ENCODE measurements around the gene ZNF488.

ZNF488 gene, protein sequence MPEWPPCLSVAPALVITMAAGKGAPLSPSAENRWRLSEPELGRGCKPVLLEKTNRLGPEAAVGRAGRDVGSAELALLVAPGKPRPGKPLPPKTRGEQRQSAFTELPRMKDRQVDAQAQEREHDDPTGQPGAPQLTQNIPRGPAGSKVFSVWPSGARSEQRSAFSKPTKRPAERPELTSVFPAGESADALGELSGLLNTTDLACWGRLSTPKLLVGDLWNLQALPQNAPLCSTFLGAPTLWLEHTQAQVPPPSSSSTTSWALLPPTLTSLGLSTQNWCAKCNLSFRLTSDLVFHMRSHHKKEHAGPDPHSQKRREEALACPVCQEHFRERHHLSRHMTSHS

DNA sequence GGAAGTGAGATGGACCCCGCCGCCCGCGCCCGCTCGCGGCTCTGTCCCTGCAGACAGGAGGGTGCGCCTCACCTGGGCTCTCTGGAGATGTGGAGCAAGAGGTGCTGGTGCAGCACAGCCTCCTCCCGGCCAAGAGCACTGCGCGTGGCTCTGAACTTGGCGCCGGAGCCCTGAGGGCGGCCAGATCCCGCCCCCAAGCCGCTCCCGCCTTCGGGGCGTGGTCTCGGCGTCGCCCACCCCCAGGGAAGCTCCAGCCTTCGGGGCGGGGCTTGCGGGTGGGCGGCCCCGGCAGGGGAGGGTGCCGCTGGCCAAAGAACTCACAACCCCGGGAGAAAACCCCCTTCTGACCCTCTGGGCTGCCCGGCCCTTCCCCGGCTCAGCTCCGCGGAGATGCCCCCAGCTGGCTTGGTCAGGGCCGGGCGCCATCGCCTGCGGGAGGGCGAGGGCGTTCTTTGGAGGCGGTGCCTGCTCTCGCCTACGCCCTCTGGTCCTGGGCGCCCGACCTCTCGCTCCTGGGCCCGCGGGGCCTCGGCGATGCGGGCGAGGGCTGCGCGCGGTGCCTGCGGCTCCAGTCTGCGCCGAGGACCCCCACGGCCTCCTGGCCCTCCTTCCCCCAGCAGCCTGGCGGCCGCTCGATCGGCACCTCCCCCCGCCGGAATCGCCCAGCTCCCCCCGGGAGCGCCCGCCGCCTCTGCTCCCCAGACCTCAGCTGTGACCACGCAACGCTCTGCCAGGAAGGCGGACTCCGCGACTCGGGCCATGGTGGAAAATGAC is at the start of gene ZNF488:
TSS of gene ZNF488 (minus strand) at position 146 of the 774 bp plus-strand sequence. CDS start 15,464 bp downstream, outside the sequence.
- DNase-seq (ENCODE audit: low spot score) = peak; percentile 84

DNA sequence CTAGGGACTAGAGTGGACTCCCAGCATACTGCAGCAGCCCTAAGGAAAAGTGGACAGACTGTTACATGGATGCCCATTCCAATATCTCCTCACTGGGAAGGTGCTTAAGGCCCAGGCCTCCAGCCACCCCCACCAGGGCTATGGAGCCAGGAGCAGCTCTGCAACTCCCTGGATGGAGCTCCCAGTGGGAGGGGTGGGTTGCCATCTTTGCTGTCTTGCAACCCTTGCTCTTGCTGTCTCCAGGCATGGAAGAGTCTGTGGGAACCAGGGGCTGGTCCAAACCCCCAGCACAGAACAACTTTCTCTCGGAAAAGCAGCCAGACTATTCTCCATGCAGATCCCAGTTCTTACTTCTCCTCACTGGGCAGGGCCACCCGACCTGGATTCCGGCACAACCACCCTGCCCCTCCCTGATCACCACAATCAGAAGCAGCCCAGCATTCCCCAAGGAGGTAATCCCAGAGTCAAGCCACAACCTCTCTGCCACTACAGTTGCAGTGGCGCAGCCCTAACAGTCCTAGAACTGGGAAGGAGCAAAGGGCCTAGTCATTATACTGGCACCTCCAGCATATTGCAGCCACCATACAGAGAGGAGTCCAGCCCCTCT is 41.8 kb upstream of the ZNF488 start:
- DNase-seq (ENCODE audit: low spot score) = no peak

DNA sequence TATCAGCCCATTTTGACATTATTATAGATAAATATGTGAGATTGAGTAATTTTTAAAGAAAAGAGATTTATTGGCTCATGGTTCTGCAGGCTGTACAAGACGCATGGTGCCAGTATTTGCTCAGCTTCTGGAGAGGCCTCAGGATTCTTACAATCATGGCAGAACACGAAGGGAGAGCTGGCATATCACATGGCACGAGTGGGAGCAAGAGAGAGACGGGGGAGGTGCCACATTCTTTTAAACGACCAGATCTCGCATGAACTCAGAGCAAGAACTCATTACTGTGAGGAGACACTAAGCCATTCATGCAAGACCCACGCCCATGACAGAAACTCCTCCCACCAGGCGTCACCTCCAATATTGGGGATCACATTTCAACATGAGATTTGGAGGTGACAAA is 40.1 kb upstream of the ZNF488 start:
- no peak for DNase-seq (ENCODE audit: low spot score)

DNA sequence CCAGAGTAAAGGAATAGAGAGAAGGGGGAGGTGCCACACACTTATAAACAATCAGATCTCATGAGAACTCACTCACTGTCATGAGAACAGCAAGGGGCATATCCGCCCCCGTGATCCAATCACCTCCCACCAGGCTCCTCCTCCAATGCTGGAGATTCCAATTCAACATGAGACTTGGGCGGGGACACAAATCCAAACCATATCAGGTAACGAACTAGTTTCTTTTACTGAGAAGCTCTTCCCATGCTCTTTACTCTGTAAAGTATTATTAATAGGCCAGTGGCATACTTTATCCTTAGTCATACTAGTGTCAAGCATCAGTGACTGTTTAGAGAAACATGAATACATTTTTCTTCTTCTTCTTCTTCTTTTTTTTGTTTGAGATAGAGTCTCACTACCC is 39.4 kb upstream of the ZNF488 start:
- DNase-seq (ENCODE audit: low spot score) = no peak

DNA sequence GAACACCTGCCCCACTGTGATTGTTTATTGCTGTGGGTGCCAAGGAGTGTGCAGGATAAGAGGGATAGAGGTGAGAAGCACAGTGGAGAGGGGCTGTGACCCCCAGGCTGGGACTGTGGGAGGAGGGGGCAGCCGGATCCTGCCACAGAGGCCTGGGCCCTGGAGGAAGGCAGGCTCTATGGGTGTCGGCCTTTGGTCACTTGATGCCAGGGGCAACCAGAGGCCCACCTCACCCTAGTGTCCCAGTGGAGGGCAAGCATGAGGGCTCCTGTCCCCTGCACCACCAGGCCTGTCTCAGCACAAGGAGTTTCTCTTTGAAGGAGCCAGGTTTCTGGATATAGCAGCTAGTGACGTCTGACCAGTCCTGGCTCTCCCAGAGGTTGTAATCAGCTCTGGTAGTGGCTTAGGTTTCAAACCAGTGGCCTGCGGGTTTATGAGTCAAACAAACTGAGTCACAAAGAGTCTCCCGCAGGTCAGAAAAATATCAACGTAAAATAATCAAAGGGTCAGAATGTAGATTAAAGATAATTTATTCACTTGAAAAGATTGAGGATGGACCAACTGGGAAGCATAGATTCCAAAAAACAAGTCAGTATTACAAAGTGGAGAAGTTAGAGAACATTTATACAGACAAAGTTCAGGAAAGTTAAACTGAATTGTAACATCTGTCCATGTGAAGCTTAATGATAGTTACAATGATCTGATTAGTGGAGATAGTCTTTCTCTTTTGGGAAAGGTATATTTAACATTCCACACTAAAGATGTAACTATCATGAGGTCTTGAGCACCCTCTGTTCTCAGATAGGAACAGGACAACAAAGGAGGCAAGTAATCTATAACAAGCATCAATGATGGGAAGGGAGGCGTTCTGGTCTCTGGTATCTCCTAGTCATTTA is 37.2 kb upstream of the ZNF488 start:
- no peak for DNase-seq (ENCODE audit: low spot score)

DNA sequence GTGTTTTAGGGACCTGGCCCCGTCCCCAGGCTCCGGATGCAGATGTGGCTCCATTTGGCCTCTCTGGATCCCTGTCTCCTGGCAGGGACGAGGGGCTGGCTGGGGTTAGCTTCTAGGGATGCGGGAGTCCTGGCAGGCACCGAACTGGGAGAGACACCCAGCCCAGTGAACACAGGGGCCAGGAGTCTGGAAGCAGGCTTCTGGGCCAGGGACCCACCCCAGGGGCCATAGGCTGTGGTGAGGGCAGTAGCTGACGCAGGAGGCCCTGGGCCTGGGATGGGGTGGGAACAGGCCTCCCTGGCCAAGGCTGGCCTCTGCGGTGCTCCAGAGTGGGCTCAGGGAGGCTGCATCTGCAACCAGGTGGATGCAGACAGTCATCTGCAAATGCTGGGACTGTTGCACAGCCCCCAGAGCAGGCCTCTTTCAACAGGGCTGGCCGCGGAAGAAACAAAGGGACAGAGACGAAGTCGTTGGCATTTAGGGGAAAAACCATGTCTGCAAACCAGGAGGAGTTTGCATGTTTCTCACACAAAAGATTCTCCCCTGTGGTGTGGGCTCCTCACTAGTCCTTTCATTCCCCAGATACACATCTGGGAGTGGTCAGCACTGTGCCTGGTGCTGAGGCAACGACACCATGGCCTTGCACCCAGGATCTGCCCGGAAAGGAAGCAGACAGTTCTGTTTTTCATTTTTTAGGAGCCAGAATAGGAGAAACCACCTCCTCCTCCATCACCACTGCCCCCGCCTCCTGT is 36.4 kb upstream of the ZNF488 start:
- no peak for DNase-seq (ENCODE audit: low spot score)

DNA sequence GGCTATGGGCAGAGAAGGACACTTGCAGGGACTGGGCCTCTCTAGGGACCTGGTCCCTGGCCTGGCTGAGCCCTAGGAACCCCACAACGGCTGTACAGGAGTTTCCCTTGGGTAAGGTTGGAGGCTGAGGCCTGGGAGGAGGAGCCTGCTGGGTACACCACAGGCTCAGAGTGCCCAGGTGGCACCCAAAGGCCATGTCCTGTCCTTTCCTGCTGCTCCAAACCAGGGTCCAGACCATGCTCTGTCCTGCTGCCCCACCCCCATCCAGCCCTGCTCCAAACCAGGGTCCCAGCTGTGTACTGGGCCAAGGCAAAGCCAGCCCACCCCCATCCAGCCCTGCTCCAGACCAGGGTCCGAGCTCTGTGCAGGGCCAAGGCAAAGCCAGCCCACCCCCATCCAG is 35.3 kb upstream of the ZNF488 start:
- no peak for DNase-seq (ENCODE audit: low spot score)

DNA sequence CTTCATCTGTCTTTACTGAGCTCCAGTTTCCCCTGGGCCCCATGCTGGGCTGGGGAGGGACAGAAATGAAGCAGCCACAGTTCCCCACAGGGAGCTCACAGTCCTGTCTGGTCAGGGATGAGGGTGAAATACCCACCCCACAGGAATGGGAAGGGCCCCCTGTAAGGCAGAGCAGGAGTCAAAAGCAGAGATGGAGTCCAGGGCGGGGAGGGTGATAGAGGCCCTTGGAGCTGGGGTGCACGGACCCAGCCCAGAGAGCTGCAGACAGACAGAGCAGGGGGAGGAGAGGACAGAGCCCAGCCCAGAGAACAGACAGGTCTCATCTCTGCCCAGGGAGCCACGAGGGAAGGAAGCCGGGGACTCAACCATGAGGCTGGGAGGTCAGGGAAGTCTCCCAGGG is 34.9 kb upstream of the ZNF488 start:
- no peak for DNase-seq (ENCODE audit: low spot score)

DNA sequence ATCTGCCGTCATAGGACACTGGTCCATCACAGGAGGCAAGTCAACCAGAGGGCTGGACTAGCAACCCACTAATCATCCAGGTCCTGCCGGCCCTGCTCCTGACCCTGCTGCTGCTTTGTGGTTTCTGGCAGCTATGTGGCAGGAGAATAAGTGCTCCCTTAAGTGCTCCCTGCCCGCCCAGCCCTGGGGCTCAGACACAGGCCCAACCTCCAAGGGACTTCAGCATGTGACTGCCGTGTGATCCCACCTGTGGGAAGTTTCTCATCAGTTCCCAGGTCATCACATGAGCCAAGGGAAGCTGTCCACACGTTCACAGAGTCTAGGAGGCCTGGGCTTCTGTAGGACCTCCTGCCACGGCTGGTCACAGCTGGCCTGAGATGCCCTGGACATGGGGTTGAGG is 34.2 kb upstream of the ZNF488 start:
- DNase-seq (ENCODE audit: low spot score) = no peak

DNA sequence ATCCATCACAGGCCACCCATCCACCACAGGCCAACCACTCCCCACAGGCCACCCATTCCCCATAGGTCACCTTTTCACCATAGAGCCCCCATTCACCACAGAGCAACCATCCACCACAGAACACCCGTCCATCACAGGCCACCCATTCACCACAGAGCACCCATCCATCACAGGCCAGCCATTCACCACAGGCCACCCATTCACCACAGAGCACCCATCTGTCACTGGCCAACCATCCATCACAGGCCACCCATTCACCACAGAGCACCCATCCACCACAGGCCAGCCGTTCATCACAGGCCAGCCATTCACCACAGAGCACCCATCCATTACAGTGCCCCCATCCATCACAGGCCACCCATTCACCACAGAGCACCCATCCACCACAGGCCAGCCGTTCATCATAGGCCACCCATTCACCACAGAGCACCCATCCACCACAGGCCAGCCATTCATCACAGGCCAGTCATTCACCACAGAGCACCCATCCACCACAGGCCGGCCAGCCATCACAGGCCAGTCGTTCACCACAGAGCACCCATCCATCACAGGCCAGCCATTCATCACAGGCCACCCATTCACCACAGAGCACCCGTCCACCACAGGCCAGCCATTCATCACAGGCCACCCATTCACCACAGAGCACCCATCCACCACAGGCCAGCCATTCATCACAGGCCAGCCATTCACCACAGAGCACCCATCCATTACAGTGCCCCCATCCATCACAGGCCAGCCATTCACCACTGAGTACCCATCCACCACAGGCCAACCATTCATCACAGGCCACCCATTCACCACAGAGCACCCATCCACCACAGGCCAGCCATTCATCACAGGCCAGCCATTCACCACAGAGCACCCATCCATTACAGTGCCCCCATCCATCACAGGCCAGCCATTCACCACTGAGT is 32.5 kb upstream of the ZNF488 start:
- peak; percentile 52 for DNase-seq (ENCODE audit: low spot score)

DNA sequence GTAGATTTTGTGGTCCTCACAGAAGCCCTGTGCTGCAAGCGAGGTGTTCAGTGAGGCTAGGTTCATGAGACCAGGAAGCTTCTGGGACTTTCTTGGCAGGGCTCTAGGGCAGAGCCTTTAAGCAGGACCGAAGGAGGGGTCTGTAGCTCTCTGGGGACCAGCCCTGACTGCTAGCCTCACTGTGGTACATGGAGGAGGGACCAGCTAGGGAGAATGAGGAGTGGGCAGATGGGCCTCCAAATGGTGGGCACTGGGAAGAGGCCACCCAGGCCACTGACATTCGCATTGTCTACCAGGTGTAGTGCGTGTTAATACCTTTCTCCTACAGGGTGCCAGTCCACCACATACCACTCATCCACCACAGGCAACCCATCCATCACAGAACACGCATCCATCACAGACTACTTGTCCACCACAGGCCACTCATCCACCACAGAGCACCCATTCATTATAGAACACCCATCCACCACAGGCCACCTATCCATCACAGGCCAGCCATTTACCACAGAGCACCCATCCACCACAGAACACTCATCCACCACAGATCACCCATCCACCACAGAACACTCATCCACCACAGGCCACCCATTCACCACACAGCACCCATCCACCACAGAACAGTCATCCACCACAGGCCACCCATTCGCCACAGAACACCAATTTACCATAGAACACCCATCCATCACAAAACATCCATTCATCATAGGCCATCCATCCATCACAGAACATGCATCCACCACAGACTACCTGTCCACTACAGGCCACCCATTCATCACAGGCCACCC is 31.6 kb upstream of the ZNF488 start:
- no peak for DNase-seq (ENCODE audit: low spot score)

DNA sequence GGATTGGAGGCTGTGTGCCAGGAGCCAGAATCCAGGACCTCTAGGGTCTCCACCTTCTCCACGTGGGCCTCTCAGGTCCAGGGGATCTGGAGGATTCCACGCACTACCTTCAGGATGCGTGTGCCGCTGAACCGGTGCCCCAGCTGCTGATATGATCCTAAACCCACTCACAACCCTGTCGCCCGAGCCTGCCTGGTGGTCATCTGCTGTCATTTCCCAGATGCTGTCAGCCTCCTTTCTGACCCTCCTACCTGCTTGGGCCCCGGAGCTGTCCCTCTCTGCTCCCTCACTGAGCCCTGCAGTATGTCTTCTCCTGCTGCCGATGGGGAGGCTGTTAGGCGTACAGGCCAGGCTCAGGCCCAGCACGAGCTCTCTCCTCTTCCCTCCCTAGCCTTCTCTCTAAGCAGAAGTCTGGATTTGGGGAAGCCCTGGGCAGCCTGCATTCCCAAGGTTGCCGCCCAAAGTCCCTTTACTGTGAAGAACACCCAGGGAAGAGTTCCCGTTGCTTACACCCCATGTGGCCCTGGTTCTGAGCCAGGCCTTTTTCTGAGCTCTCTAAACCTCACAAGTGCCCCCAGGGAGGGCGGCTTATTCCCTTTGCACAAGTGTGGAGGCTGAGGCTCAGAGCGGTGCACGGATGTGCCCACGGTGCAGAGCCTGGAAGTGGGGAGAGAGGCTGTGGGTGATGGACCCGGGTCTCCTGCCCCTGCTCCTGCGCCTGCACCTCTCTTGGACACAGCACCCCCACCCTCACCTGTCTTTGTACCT is 30.8 kb upstream of the ZNF488 start:
- DNase-seq (ENCODE audit: low spot score) = no peak

DNA sequence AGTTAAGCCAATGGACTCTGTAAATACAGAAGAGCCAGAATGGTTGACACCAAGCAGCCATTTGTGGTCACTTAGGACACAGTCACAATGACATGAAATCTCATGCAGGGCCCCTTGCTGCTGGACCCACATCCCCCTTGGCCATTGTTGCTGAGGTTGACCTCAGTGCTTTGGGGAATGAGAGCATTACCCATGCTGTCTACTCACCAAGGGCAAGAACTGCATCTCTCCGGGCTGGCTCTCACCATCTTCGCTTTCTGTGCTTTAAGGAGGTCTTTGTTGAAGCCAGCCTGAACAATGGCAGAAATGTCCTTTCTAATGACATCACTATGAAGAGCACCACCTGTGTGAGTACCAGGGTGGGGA is 30.1 kb upstream of the ZNF488 start:
- DNase-seq (ENCODE audit: low spot score) = no peak

DNA sequence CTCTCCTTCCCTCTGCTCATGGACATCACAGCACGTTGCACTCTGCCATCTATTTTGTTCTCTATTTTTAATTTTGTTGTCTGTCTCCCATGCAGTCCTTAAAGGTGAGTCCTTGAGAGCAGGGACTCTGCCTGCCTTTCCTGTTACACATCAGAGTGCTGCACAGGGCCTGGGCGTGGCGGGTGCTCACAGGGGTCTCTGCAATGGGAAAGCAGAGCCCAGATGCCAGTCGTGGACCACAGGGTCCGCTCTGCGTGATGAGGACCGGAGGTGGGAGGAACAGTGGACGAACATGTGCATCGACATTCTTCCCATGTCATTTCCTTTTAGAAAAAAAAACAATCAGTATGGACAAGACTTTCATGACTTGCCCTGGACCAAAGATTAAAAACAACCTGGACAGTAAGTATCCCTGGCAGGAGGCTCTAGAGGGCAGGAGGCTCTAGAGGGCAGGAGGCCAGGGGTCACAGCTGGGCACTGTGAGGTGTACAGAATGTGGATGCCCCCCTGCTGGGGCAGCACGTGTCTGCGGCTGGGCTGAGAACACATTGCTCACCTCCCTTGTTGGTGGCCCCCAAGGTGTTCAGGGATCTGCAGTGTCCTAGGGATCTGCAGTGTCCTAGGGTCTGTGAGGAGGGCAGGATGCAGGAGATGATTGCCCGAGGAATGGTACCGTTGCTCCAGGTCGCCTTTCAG is 29.6 kb upstream of the ZNF488 start:
- DNase-seq (ENCODE audit: low spot score) = no peak

DNA sequence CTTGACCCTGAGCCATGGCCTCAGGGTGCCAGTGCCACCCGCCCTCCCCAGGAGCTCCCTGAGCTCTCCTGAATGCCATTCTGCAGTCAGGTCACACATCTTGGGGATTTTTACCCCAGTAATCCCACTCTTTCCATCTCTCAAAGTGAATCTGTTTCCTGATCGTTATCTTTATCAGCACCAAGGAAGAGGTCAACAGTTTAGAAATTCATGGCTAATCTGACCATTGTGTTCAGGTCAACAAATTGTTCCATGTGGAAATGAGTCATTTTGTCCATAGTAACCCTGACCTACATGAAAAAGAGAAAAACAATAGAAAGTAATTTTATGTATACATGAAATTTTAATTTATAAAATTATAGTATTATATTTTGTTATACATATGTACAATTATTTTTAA is 28.8 kb upstream of the ZNF488 start:
- no peak for DNase-seq (ENCODE audit: low spot score)

DNA sequence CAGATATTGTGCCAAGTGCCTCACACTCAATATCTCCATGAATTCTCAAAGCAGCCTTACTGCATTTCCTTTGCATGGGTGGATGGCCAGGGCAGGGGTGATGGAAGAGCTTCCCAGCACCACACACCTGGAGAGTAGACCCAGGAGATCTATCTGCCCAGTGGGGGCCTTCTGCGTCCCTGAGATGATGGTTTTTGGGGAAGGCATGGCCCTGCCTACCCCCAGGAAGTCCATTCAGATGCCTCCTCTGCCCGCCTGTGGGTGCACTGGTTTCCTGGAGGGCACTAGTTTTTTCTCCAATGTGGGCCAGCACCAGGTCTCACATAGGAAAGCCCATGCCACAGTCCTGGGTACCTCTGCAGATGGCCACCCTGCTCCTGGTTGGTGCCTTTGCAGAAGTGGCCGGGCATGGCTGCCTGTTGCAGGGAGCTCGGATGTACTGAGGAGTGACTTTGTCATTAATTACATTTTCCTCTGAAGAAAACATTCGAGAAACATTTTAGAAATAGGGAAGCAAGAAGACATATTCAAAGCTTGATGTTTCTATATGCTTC is 28.2 kb upstream of the ZNF488 start:
- DNase-seq (ENCODE audit: low spot score) = no peak

DNA sequence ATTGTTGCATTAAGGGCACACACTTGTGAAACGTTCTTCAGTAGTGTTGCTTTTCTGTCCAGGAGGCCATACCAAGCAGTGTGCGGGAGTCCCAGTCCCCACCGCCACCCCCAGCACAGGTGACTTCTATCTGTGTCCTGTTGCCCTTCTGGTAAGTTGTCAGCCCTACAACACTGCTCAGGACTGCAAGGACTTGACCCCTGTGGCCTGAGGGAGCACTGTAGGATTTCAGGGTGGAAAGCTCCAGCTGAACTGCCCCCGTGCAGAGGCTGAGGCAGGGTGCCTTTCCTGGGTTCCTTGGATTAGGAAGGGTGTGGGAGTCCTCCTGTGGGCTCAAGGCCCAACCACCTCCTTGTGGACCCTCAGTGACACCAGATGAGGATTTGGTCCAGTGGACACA is 26.8 kb upstream of the ZNF488 start:
- DNase-seq (ENCODE audit: low spot score) = no peak

DNA sequence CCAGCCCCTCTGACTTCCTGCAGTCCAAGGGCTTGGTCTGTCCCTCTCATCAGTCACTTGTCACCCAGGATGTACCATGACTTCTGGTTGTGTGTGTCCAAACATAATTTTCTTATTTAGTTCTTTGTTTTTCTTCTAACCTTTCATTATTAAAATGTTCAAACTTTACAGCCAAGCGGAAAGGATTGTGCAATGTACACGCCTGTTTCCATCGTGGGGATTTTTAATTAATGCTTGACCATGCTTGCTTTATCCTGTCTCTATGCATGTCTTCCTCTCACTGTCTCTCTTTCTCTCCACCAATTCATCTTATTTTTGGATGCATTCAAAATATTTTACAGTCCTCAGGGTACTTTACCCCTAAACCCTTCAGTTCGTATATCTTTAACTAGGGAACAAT is 26.2 kb upstream of the ZNF488 start:
- DNase-seq (ENCODE audit: low spot score) = no peak

Measured in kidney tubule cell (primary cell).